HG02763 (cell line): Measurements from ENCODE around the gene NKIRAS1.
"Not testable (repeated sequence)": the region's sequence is repeated elsewhere in the genome, so short reads cannot be mapped to it uniquely, and the experiment has no call there.

Experiments used
- ATAC-seq: cut with Tn5 transposase; IDR thresholded peaks from one replicate; pipeline ENCODE4 v1.9.1; 2021; ENCODE audit warnings: mild to moderate bottlenecking, moderate library complexity; ENCODE audit not compliant: unreplicated experiment

Gene NKIRAS1

DNA sequence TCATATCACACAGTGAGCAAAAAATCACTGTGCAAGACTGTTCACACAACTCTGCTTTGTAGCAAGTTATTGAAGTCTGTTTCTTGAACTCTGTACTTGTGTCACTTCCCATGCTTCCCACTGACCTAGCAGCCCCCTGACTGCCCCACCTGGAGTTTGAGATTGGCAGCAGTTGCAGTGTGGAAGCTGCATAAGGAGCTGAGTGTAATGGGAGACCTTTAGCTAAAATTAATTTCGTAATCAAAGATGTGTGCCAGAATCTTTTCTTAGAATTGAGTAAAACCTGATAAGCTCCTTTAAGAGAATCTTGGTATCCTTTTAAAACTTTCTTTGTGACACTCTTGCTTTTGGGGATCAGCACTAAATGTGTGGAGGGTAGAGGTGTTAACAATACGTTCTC, 42.8 kb downstream of the NKIRAS1 start:
- ATAC-seq, result no peak

DNA sequence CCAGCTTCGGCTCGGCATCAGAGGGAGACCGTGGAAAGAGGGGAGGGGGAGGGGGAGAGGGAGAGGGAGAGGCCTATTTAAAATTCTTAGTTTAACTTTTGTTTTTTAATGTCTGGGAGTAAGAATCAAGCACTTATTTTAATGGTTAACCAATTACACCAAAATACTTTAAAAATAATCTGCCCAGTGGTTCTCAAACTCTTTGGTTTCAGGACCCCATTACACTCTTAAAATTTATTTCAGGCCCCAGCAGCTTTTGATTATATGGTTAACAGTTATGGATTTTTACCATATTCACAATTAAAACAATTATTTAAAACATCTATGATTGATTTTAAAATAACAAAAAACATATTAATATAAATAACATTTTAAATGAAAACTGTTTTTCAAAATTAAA, 44.5 kb downstream of the NKIRAS1 start:
- no peak for ATAC-seq

DNA sequence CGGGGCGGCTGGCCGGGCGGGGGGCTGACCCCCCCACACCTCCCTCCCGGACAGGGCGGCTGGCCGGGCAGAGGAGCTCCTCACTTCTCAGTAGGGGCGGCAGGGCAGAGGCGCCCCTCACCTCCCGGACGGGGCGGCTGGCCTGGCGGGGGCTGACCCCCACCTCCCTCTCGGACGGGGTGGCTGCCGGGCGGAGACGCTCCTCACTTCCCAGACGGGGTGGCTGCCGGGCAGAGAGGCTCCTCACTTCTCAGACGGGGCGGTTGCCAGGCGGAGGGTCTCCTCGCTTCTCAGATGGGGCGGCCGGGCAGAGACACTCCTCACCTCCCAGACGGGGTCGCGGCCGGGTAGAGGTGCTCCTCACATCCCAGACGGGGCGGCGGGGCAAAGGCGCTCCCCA, 45.4 kb downstream of the NKIRAS1 start:
- ATAC-seq, result not testable (repeated sequence)

DNA sequence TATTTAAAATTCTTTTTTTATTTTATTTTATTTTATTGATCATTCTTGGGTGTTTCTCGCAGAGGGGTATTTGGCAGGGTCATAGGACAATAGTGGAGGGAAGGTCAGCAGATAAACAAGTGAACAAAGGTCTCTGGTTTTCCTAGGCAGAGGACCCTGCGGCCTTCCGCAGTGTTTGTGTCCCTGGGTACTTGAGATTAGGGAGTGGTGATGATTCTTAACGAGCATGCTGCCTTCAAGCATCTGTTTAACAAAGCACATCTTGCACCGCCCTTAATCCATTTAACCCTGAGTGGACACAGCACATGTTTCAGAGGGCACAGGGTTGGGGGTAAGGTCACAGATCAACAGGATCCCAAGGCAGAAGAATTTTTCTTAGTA, 46.1 kb downstream of the NKIRAS1 start:
- not testable (repeated sequence) for ATAC-seq

DNA sequence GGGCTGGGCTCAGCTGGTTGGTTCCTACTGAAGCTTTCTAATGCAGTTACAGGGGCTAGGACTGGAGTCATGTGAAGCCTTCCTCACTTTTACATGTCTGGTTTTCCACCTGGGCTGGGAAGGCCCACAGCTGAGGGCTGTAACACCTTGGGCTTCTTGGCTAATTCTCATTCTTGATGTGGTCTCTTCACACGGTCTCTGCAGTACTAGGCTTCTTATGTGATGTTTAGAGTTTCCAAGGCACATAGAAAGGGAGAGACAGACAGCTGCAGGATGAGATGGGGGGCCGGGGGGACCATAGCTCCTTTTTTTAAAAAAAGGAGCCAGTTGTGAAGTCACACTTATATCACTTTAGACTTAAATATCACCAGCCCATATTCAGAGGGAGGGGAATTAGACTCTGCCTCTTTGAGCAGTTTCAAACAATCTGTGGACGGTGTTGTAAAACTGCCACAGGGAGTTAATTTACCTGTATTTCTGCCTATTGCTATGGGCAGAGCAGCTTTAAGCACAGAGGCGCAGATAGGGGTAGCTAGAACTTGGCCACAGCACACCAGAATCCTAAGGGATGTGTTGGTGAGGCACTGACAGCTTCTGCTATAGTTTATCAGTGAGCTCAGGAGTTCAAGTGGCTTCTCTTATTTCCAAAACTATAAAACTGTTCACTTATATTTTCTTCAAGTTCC, 46.7 kb downstream of the NKIRAS1 start:
- ATAC-seq, result no peak

DNA sequence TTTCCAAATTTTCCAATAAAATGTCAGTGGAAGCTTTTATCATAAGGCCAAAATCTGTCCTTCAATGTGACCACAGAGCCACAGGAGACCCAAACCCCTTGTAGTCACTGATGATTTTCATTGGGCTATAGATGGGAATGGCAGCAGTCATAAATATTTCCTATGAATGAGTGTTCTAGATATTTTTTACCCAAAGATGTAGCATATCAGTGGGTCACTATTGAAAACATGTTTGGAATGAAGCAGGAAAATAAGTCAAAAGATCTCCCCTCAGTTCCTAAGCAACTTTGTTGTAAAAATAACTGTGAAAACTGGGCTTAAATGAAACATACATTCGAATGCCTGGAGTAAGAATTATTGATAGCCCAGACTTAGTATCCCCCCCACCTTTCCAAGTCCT, 49.0 kb downstream of the NKIRAS1 start:
- ATAC-seq, result no peak

DNA sequence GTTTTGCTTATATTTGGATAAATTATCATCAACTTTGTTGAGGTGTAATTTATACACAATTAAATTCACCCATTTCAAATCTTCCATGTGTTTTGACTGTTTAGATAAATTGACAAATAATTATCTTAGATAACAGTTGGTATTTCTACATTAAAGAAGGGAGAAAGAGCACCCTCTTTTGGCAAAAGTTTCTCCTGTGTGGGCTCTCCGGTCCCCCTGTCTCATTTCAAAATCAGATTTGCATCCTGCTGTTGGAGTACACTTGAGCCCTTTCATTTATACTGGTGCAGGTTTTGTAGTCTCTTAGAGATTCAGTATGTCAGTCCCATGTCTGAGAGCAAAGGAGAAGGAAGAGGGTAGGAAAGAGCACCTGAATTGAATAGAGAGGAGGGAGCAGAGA, 49.4 kb downstream of the NKIRAS1 start:
- no peak for ATAC-seq

DNA sequence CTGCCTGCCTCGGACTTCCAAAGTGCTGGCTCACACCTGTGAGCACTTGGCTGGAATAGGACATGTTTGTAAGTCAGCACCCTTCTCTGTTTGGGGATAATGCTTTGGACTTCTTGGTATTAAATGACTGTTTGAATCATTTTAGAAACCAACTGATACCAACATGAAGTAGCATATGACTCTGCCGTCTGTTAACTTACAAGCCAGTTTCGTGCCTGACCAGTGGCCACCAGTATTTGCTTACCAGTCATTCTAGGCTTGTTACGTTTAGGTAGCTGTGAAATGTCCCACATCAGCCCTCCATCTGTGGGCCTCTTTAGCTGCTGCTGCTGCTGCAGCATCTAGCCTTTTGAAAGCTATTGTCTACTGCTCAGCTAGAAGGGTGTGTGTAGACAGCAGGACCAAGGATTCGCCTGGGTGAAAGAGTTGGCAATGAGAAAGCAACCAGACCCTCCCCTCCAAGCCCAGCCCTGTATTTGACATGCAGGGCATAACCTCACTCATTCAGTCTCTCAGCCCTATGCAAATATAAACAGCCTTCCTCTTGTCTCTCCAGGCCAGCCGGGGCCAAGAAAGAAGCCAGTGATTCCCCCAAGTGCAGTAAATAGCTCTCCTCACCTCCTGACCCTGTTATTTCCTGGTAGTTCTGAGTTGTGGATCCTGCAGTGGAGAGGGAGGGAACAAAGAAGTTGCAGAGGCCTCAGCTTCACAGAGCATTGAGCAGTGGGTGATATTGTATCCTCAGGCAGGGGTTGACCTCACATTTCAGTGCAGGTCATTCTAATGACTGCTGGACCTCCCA, 51.0 kb downstream of the NKIRAS1 start:
- peak; percentile 79 for ATAC-seq

DNA sequence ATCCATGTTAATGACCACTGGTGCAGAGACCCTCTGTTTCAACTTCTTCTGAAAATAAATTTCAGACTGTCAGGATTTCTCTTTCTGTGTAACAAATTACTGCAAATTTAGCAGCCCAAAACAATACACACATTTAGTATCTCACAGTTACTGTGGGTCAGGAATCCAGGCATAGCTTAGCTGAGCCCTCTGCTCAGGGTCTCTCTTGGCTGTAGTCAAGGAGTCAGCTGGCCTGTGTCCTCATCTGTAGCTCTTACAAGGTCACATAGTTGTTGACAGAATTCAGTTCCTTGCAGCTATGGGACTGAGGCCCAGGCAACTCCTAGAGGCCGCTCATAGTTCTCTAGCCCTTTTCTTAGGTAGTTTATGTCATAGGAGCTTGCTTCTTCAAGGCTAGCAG, 51.9 kb downstream of the NKIRAS1 start:
- ATAC-seq, result no peak

DNA sequence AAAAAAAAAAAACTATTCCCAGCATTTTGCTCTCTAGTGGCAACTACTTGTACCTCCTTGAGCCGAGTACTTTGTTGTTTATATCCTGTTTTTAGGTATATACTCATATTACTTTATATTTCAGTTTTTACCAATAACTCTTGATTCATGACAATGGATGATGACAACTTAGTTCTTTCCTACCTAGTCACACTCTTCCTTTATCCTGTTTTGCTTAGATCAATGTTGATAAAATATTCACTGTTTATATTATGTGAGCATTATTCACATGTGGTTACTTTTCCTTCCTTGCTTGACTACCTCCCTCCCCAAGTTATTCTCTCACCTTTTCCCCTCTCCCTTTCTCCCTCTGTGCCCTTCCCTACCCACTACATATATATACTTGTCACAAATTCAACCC, 53.7 kb downstream of the NKIRAS1 start:
- no peak for ATAC-seq

DNA sequence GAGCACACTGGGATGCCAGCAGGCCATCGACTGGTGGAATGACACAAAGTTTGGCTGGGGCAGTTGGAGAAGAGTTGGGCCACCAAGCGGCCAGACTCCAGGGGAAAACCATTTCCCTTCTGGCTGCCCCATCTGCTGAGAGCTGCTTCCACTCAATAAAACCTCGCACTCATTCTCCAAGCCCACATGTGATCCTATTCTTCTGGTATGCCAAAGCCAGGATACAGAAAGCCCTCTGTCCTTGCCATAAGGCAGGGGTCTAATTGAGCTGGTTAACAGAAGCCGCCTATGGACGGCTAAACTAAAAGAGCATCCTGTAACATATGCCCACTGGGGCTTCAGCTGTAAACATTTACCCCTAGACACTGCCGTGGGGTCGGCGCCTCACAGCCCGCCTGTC, 55.1 kb downstream of the NKIRAS1 start:
- ATAC-seq, result no peak

DNA sequence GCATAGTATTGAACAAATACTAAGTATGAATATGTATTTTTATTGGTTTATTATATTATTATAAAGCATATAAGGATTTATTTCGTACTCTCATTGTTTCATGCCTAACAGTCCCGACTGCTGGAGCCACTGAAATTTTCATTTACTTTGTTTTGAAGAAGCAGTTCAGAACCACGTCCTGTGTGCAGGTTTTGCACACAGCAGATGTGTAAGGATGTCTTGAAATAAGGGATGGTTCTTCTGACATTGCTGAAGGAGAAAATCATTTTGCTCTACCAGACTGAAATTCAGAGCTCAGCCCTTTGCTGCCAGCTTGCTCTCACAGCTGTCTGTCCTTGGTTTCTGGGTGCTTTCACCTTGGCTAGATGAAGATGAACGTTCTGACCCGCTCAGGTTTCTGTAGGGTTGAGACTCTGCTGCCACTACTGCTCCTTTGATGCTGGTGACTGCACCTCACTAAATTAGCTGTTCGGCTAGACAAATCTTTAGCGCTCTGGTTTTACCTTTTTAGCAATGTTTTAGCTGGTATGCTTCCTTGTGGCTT, 56.9 kb downstream of the NKIRAS1 start:
- no peak for ATAC-seq

DNA sequence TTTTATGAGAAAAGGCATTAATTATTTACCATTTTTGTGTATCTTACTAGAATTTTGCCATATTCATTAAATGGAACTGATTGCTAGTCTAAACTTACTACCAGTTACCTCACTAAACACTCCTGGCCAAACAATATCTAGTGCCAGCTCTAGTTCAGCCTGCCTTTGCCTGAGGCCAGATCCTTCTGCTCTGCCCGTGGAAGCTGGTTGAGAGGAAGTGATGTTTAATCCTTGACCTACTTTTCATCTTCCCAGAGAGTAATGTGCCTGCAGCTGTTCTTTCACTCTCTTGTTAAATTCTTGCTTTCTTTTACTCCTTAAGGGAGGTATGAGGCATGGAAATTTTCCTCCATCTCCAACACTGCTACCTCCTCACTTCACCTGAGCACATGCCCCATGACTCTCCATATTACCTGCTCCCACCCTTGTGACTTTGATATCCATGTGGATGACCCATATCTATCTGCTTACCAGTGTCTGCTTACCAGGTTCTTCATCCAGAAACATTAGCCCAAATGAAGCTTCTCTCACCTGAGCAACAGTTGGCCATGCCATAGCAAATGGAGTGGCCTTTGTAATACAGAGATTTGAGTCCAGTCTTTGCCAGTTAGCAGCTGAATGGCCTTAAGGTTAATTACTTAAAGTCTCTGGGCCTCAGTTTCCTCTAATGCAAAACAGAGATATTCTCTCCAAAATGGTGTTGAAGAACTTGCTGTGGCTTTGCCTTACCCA, 57.6 kb downstream of the NKIRAS1 start:
- ATAC-seq, result no peak

DNA sequence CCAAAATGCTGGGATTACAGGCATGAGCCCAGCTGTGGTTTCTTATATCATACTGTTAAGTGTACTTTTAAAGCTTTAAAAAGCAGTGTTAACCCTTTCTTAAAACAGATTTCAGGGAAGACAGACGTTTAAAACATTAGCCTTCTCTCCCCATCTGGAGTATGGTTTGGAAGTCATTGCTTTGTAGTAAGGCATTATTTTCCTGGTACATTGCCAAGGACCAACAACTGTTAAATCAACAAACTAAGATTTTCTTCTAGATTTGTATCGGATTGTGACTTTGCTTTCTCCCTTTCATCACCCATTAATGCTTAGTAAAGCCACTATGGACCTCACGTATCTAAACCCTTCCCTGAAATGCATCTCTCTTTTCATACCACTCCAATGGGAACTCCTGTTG, 60.5 kb downstream of the NKIRAS1 start:
- no peak for ATAC-seq

DNA sequence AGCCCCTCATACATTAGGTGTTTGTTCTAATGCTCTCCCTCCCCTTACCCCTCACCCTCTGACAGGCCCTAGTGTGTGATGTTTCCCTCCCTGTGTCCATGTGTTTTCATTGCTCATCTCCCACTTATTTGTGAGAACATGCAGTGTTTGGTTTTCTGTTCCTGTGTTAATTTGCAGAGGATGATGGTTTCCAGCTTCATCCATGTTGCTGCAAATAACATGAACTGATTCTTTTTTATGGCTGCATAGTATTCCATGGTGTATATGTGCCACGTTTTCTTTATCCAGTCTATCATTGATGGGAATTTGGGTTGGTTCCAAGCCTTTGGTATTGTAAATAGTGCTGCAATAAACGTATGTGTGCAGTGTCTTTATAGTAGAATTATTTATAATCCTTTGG, 67.3 kb downstream of the NKIRAS1 start:
- not testable (repeated sequence) for ATAC-seq

DNA sequence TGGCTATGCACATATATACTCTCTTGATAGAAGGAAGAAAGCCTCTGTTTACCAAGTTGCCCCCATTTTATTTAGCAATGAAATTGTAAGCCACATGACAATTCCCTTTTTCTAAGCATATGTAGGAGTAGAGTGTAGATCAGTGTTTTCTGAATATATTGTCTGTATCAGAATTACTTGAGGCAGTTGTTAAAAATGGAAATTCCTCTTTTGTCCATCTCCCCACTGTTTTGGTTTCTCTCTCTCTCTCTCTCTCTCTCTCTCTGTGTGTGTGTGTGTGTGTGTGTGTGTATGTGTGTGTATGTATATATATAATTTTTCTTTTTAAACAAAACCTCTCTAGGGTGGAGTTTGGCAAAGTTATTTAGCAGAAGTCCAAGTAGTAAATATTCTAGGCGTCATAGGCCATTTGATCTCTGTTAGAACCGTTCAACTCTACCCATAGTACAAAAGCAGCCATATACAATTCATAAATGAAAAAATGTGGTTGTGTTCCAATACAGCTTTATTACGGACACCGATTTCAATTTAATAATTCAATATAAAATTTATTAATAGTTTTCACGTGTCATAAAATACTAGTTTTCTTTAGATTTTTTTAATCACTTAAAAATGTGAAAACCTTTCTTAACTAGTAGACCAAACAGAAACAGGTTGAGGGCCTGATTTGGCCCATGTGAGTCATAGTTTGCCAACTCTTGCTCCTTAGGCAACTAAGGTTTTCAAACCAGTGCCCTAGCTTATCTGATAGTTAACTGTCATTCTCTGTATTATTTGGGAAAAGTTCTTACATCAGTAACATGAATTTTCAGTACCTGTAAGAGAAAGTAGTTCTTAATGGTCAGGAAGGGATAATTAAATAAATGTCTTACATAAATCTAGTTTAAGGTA, 71.2 kb downstream of the NKIRAS1 start:
- ATAC-seq, result no peak

DNA sequence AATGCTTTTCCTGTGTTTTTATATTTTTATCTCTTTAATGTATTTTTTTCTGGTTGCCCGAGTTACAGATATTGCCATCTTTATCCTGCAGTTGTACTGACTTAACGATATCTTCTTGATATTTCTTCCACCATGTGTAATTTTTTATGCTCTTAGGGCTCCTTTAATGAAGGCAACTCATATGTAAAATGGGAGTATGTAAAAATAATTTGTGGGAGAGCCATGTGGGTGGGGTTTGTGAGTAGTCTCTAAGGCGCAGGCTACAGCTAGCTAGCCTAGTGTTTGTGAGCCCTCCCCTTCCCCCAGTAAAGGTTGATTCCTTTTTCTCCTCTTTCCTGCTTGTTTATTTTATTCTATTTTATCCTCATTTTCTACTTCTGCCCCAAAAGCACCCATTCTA, 72.9 kb downstream of the NKIRAS1 start:
- ATAC-seq, result no peak
